Measurements from ENCODE around the gene RFX1. TPM values are rescaled to one million over a fixed set of nuclear protein-coding genes. Genes with fewer than 3 reads are reported as not detected.

Gene RFX1
- total and polyA plus RNA-seq, 2 donors (not counting 1 experiment from before 2014, with no cell fraction given): 9.2 to 33.3 TPM

DNA sequence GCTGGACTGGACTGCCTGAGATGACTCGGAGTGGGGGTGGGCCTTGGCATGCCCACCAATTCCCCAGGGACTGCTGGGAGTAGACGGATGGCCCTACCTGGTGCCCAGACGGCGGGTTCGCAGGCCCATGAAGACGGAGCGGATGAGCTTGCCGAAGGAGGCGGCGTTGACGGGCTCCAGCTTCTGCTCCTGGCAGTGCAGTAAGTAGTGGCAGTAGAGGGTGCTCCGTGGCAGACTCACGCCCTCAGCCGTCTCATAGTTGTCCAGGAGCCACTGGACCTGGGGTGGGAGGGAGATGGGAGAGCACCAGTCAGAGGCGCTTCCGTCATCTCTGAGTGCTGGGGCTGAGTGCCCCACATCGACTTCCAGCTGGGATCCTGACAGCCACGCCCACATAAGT, 36.2 kb downstream of the RFX1 start:
- no peaks in the 10 kb centered on the region for H3K79me2 ChIP-seq (ENCODE audit: control insufficient read depth, insufficient read depth, low read length)
- peaks cover 7% of the 10 kb centered on the region for H3K4me1 Mint-ChIP-seq
- H3K9me3 ChIP-seq (ENCODE audit: control extremely low read depth in 1 of 3, control insufficient read depth in 2 of 3, insufficient read depth in 1 of 3, low read length in 2 of 3): no peaks in the 10 kb centered on the region
- H4K20me1 ChIP-seq (ENCODE audit: control insufficient read depth, insufficient read depth, low read length, poor library complexity, severe bottlenecking): no peaks in the 10 kb centered on the region
- H3K27ac Mint-ChIP-seq: no peak overlapping the region
- no peak overlapping the region for H3K27ac ChIP-seq (ENCODE audit: low read length in 2 of 2)
- no peak overlapping the region for H2AFZ ChIP-seq (ENCODE audit: insufficient read depth, low read depth, low read length, poor library complexity, severe bottlenecking)
- no peaks in the 10 kb centered on the region for H3K9me3 Mint-ChIP-seq (ENCODE audit: insufficient read depth)
- no peak for ATAC-seq (ENCODE audit: low read depth)
- H3K36me3 ChIP-seq (replicated peaks in 1 of 2; ENCODE audit: control extremely low read depth in 1 of 2, control insufficient read depth in 1 of 2, extremely low read depth in 1 of 2, insufficient read depth in 2 of 2, low read length in 1 of 2): peaks cover 0 to 62% of the 10 kb centered on the region in 2 experiments
- no peak overlapping the region for H3K4me3 ChIP-seq (ENCODE audit: control extremely low read depth in 1 of 5, extremely low read depth in 1 of 5, insufficient read depth in 1 of 5, low read depth in 2 of 5, low read length in 4 of 5)
- H3K27me3 ChIP-seq (replicated peaks in 1 of 4; ENCODE audit: control extremely low read depth in 1 of 4, control insufficient read depth in 3 of 4, insufficient read depth in 4 of 4, low read length in 3 of 4): no peaks in the 10 kb centered on the region
- no peaks in the 10 kb centered on the region for H3K27me3 Mint-ChIP-seq
- POLR2A ChIA-PET: no interaction called here
- H3K4me3 Mint-ChIP-seq: no peak overlapping the region
- H3K4me2 ChIP-seq (replicated peaks; ENCODE audit: low read depth, low read length, poor library complexity, severe bottlenecking): no peak overlapping the region
- intact Hi-C loops (cut with micrococcal nuclease): no loop called here
- H3K4me1 ChIP-seq (ENCODE audit: control insufficient read depth in 2 of 2, insufficient read depth in 2 of 2, low read length in 2 of 2): peaks cover 0 to 4% of the 10 kb centered on the region in 2 donors
- CTCF ChIA-PET: interaction anchor here (0.6 to 2.7 kb wide), 5 partner anchors 9 to 79 kb away, joined by 3 to 7 read pairs (median 3); no protein-coding TSS in a partner anchor
- 100% methylated on average over 14 of the region's 18 CpGs for WGBS (ENCODE audit: insufficient coverage)
- H3K9ac ChIP-seq (ENCODE audit: low read length): no peak overlapping the region
- no peak for DNase-seq
- TF ChIP-seq, protein P1, sequence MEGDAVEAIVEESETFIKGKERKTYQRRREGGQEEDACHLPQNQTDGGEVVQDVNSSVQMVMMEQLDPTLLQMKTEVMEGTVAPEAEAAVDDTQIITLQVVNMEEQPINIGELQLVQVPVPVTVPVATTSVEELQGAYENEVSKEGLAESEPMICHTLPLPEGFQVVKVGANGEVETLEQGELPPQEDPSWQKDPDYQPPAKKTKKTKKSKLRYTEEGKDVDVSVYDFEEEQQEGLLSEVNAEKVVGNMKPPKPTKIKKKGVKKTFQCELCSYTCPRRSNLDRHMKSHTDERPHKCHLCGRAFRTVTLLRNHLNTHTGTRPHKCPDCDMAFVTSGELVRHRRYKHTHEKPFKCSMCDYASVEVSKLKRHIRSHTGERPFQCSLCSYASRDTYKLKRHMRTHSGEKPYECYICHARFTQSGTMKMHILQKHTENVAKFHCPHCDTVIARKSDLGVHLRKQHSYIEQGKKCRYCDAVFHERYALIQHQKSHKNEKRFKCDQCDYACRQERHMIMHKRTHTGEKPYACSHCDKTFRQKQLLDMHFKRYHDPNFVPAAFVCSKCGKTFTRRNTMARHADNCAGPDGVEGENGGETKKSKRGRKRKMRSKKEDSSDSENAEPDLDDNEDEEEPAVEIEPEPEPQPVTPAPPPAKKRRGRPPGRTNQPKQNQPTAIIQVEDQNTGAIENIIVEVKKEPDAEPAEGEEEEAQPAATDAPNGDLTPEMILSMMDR (IDR thresholded peaks at IDR 0.05): no peak
- TF ChIP-seq EZH2 (IDR thresholded peaks at IDR 0.05; ENCODE audit: borderline replicate concordance, insufficient read depth, low read depth, low read length, poor library complexity, severe bottlenecking): no peak

DNA sequence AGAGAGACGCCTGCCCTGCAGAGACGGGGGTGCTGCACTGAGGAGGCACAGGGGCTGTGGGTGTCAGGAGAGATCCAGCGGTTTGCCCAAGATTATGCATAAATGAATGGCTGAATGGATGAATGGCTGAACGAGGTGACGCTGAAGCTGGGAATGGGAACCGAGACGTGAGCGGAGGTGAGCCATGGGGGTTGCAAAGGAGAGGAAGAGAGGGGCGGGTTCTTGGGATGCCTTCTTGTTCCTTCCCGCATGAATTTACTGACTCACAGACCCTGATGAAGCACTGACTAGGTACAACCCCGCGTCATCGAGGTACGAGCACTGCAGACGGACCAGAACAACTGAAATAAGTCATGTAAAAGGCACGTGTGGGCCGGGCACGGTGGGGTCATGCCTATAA, 37.1 kb downstream of the RFX1 start:
- intact Hi-C loops (cut with micrococcal nuclease): no loop called here

More for the DNA sequence above, 37.1 kb downstream of the RFX1 start:
- H3K27me3 Mint-ChIP-seq: no peaks in the 10 kb centered on the region
- ChIA-PET CTCF (no interaction called here), POLR2A (no interaction called here)
- Histone ChIP-seq H3K27ac (ENCODE audit: low read length in 2 of 2) (no peak overlapping the region), H4K20me1 (ENCODE audit: control insufficient read depth, insufficient read depth, low read length, poor library complexity, severe bottlenecking) (no peaks in the 10 kb centered on the region), H3K4me3 (ENCODE audit: control extremely low read depth in 1 of 5, extremely low read depth in 1 of 5, insufficient read depth in 1 of 5, low read depth in 2 of 5, low read length in 4 of 5) (no peak overlapping the region), H3K9me3 (ENCODE audit: control extremely low read depth in 1 of 3, control insufficient read depth in 2 of 3, insufficient read depth in 1 of 3, low read length in 2 of 3) (no peaks in the 10 kb centered on the region), H3K4me1 (ENCODE audit: control insufficient read depth in 2 of 2, insufficient read depth in 2 of 2, low read length in 2 of 2) (peaks cover 0 to 2% of the 10 kb centered on the region in 2 donors), H3K36me3 (replicated peaks in 1 of 2; ENCODE audit: control extremely low read depth in 1 of 2, control insufficient read depth in 1 of 2, extremely low read depth in 1 of 2, insufficient read depth in 2 of 2, low read length in 1 of 2) (peaks cover 0 to 61% of the 10 kb centered on the region in 2 experiments), H2AFZ (ENCODE audit: insufficient read depth, low read depth, low read length, poor library complexity, severe bottlenecking) (no peak overlapping the region), H3K9ac (ENCODE audit: low read length) (no peak overlapping the region), H3K4me2 (replicated peaks; ENCODE audit: low read depth, low read length, poor library complexity, severe bottlenecking) (no peak overlapping the region), H3K27me3 (replicated peaks in 1 of 4; ENCODE audit: control extremely low read depth in 1 of 4, control insufficient read depth in 3 of 4, insufficient read depth in 4 of 4, low read length in 3 of 4) (no peaks in the 10 kb centered on the region), H3K79me2 (ENCODE audit: control insufficient read depth, insufficient read depth, low read length) (no peaks in the 10 kb centered on the region)
- H3K4me1 Mint-ChIP-seq: peaks cover 1% of the 10 kb centered on the region
- WGBS (ENCODE audit: insufficient coverage): 97% methylated on average over 18 of the region's 18 CpGs
- no peak for ATAC-seq (ENCODE audit: low read depth)
- H3K9me3 Mint-ChIP-seq (ENCODE audit: insufficient read depth): no peaks in the 10 kb centered on the region
- no peak overlapping the region for H3K4me3 Mint-ChIP-seq
- TF ChIP-seq EZH2 (IDR thresholded peaks at IDR 0.05; ENCODE audit: borderline replicate concordance, insufficient read depth, low read depth, low read length, poor library complexity, severe bottlenecking): no peak
- TF ChIP-seq, protein P1 (IDR thresholded peaks at IDR 0.05): no peak
- no peak for DNase-seq
- no peak overlapping the region for H3K27ac Mint-ChIP-seq

Data from B cell (primary cell).